Fibroblast of lung (primary cell): Measurements from ENCODE around the gene UMAD1.

Source experiments
- EZH2 ChIP-seq: IDR thresholded peaks from 2 replicates; pipeline ENCODE4 v1.5.1; 2012; ENCODE audit warnings: low read length, control low read depth, mild to moderate bottlenecking; ENCODE audit errors: missing control alignments
- TF ChIP-seq, protein P1 (sequence below), 2 donors: IDR thresholded peaks in 1 of 2; conservative IDR thresholded peaks in 1 of 2; 1 replicate in 1 of 2; 2 replicates in 1 of 2; pipeline ENCODE4 v1.5.1; 2011 to 2012; ENCODE audit warnings: low read length in 2 of 2, control low read depth in 1 of 2, inconsistent platforms in 1 of 2, low read depth in 1 of 2, mild to moderate bottlenecking in 1 of 2

DNA sequence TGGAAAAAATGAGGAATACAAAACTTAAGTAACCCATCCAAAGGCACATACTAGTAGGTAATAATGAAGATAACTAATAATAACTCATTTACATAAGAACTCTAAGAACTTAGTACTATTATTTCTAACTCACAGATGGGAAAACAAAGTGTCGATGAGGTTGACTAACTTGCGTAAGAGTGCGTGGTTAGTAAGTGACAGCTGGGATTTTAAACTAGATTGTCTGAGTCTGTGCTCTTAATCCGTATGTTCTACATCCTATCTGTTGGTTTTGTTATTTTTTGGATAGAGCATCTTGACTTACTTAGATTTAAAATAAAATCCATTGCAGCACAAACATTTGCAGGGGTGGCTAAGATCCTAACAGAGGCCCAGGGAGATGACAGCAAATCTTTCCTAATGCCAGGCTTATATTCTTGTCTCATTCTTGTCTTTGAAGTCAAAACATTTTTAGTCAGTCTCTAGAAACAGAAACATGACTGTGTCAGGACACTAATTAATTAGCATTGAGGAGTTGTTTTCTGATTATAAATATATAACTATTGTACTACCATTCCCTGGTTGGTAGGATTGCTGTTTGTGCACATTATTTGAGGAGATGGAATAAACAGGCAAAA is 66.1 kb downstream of the UMAD1 start:
- TF ChIP-seq, protein P1, sequence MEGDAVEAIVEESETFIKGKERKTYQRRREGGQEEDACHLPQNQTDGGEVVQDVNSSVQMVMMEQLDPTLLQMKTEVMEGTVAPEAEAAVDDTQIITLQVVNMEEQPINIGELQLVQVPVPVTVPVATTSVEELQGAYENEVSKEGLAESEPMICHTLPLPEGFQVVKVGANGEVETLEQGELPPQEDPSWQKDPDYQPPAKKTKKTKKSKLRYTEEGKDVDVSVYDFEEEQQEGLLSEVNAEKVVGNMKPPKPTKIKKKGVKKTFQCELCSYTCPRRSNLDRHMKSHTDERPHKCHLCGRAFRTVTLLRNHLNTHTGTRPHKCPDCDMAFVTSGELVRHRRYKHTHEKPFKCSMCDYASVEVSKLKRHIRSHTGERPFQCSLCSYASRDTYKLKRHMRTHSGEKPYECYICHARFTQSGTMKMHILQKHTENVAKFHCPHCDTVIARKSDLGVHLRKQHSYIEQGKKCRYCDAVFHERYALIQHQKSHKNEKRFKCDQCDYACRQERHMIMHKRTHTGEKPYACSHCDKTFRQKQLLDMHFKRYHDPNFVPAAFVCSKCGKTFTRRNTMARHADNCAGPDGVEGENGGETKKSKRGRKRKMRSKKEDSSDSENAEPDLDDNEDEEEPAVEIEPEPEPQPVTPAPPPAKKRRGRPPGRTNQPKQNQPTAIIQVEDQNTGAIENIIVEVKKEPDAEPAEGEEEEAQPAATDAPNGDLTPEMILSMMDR (conservative IDR thresholded peaks at IDR 0.05 in 1 of 2, IDR thresholded peaks at IDR 0.05 in 1 of 2; ENCODE audit: low read depth in 1 of 2, low read length in 2 of 2) = no peak
- TF ChIP-seq EZH2 = no peak
